Measurements from ENCODE around the gene HAPLN3. TPM values are rescaled to one million over a fixed set of nuclear protein-coding genes. Genes with fewer than 3 reads are reported as not detected.

The HAPLN3 gene
- total and polyA plus RNA-seq, 2 of the 4 experiments (the other 2 are of a cell fraction) = 5.9 to 28.6 TPM

DNA sequence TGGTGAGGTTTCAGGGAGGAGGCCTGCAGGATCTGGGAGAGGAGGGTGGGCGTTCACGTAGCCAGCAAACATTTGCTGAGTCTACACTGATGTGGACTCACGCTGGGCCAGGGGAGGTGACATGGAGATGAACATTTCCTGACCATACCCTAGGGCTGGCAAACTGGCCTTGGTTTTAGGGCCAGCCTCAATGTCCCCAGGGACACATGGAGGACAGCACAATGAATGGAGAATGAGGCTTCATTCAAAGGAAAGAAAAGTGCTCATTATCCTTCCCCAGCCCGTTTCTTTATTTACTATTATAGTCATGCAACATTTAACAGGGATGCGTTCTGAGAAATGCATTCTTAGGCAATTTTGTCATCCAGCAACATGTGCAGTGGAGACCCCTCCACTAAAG is 65.3 kb downstream of the HAPLN3 start:
- no peaks in the 10 kb centered on the region for H3K9me1 ChIP-seq (ENCODE audit: insufficient read depth, low read length)
- H3K4me3 ChIP-seq (ENCODE audit: insufficient read depth, low read depth, low read length) = no peak overlapping the region
- peaks cover 5% of the 10 kb centered on the region; the same call in 1 of the 2 replicates for H3K4me1 ChIP-seq (ENCODE audit: control insufficient read depth, insufficient read depth, low read length)
- DNase-seq (no peak), ATAC-seq (ENCODE audit: low read depth) (no peak)
- 40% methylated on average over 1 of the region's 5 CpGs; no CpG with 5 or more reads in 1 of the 2 experiments for WGBS, 2 experiments (ENCODE audit: extremely low coverage in 2 of 2, insufficient read length in 1 of 2)
- H3K56ac ChIP-seq (ENCODE audit: extremely low read depth, insufficient read depth, low read length) = no peak overlapping the region
- H4K91ac ChIP-seq (ENCODE audit: insufficient read depth, low read depth, low read length) = no peak overlapping the region
- H3K14ac ChIP-seq (replicated peaks; ENCODE audit: low read depth, low read length) = no peak overlapping the region
- H3K9ac ChIP-seq (ENCODE audit: low read depth, low read length) = no peak overlapping the region
- H2BK20ac ChIP-seq (ENCODE audit: low read depth, low read length) = no peak overlapping the region
- dilution Hi-C loops (cut with HindIII; ENCODE audit: low sequenced_read_pairs, unreplicated experiment) = no loop called here
- H2BK15ac ChIP-seq (ENCODE audit: low read depth, low read length) = no peak overlapping the region
- intact Hi-C loops (cut with micrococcal nuclease) = no loop called here
- in situ Hi-C loops (cut with MboI; ENCODE audit: low sequenced_read_pairs) = loop anchor here (25.0 kb wide), 2 partner anchors 168 to 343 kb away; no protein-coding TSS in a partner anchor
- H2BK5ac ChIP-seq (ENCODE audit: low read depth, low read length, poor library complexity, severe bottlenecking) = no peak overlapping the region
- H3K27ac ChIP-seq (ENCODE audit: insufficient read depth, low read length) = no peak overlapping the region
- no peak overlapping the region for H2AFZ ChIP-seq (replicated peaks; ENCODE audit: low read length, poor library complexity)
- H3K79me1 ChIP-seq (ENCODE audit: low read depth in 1 of 2, low read length in 2 of 2) = no peaks in the 10 kb centered on the region
- H4K20me1 ChIP-seq (ENCODE audit: insufficient read depth, low read length) = no peaks in the 10 kb centered on the region
- no peaks in the 10 kb centered on the region for H3K36me3 ChIP-seq (ENCODE audit: control insufficient read depth, insufficient read depth, low read length)
- H3K9me3 ChIP-seq (ENCODE audit: control insufficient read depth, insufficient read depth, low read length) = no peaks in the 10 kb centered on the region
- H3K23ac ChIP-seq (ENCODE audit: low read depth, low read length) = no peak overlapping the region
- no peak overlapping the region for H3K4me2 ChIP-seq (ENCODE audit: low read depth, low read length)
- H4K8ac ChIP-seq (ENCODE audit: low read depth in 2 of 2, low read length in 2 of 2) = no peak overlapping the region
- H3K27me3 ChIP-seq (ENCODE audit: control insufficient read depth, insufficient read depth, low read length) = peaks cover 24% of the 10 kb centered on the region
- H4K5ac ChIP-seq (ENCODE audit: low read depth, low read length) = no peak overlapping the region
- H2BK120ac ChIP-seq (ENCODE audit: low read depth, low read length) = no peak overlapping the region
- ChIA-PET CTCF (no interaction called here), POLR2A (ENCODE audit: unreplicated experiment) (no interaction called here)
- no peak overlapping the region for H2AK9ac ChIP-seq (replicated peaks; ENCODE audit: low read depth, low read length, poor library complexity)
- TF ChIP-seq FOS (IDR thresholded peaks at IDR 0.05; ENCODE audit: low read depth, low read length) (no peak), NFE2L2 (IDR thresholded peaks at IDR 0.05; ENCODE audit: low read depth, low read length) (no peak), CHD1 (IDR thresholded peaks at IDR 0.05; ENCODE audit: low read depth, low read length) (no peak), RFX5 (IDR thresholded peaks at IDR 0.05; ENCODE audit: low read depth, low read length) (no peak), CEBPB (IDR thresholded peaks at IDR 0.05; ENCODE audit: low read depth, low read length) (no peak), MXI1 (IDR thresholded peaks at IDR 0.05; ENCODE audit: borderline replicate concordance, low read depth, low read length) (no peak), BHLHE40 (IDR thresholded peaks at IDR 0.05; ENCODE audit: low read depth, low read length) (no peak), MAFK (IDR thresholded peaks at IDR 0.05; ENCODE audit: low read depth, low read length) (no peak), RAD21 (IDR thresholded peaks at IDR 0.05; ENCODE audit: low read length) (no peak), SMC3 (IDR thresholded peaks at IDR 0.05; ENCODE audit: low read depth, low read length) (no peak), POLR2A (IDR thresholded peaks at IDR 0.05; ENCODE audit: low read depth, low read length) (no peak), ELK1 (IDR thresholded peaks at IDR 0.05; ENCODE audit: borderline replicate concordance, low read depth, low read length) (no peak), MAZ (IDR thresholded peaks at IDR 0.05; ENCODE audit: borderline replicate concordance, low read depth, low read length) (no peak)
- TF ChIP-seq, protein P1, sequence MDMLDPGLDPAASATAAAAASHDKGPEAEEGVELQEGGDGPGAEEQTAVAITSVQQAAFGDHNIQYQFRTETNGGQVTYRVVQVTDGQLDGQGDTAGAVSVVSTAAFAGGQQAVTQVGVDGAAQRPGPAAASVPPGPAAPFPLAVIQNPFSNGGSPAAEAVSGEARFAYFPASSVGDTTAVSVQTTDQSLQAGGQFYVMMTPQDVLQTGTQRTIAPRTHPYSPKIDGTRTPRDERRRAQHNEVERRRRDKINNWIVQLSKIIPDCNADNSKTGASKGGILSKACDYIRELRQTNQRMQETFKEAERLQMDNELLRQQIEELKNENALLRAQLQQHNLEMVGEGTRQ (IDR thresholded peaks at IDR 0.05; ENCODE audit: low read depth, low read length) = no peak
- TF ChIP-seq, protein P2, sequence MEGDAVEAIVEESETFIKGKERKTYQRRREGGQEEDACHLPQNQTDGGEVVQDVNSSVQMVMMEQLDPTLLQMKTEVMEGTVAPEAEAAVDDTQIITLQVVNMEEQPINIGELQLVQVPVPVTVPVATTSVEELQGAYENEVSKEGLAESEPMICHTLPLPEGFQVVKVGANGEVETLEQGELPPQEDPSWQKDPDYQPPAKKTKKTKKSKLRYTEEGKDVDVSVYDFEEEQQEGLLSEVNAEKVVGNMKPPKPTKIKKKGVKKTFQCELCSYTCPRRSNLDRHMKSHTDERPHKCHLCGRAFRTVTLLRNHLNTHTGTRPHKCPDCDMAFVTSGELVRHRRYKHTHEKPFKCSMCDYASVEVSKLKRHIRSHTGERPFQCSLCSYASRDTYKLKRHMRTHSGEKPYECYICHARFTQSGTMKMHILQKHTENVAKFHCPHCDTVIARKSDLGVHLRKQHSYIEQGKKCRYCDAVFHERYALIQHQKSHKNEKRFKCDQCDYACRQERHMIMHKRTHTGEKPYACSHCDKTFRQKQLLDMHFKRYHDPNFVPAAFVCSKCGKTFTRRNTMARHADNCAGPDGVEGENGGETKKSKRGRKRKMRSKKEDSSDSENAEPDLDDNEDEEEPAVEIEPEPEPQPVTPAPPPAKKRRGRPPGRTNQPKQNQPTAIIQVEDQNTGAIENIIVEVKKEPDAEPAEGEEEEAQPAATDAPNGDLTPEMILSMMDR (conservative IDR thresholded peaks at IDR 0.05; ENCODE audit: low read depth, low read length) = no peak
- H3K4ac ChIP-seq (ENCODE audit: low read depth, low read length) = no peak overlapping the region
- no peak overlapping the region for H2AK5ac ChIP-seq (ENCODE audit: low read depth, low read length)
- H3K18ac ChIP-seq (ENCODE audit: low read depth, low read length) = no peak overlapping the region
- no TSS peak for BruUV-seq (replicated peaks)

Data from IMR-90 (cell line).